ENCODE data around the gene SLC1A5.

GRCh38 chr19:46744005-46744691 is 44.2 kb downstream of the SLC1A5 start:
- TF ChIP-seq, protein P1, sequence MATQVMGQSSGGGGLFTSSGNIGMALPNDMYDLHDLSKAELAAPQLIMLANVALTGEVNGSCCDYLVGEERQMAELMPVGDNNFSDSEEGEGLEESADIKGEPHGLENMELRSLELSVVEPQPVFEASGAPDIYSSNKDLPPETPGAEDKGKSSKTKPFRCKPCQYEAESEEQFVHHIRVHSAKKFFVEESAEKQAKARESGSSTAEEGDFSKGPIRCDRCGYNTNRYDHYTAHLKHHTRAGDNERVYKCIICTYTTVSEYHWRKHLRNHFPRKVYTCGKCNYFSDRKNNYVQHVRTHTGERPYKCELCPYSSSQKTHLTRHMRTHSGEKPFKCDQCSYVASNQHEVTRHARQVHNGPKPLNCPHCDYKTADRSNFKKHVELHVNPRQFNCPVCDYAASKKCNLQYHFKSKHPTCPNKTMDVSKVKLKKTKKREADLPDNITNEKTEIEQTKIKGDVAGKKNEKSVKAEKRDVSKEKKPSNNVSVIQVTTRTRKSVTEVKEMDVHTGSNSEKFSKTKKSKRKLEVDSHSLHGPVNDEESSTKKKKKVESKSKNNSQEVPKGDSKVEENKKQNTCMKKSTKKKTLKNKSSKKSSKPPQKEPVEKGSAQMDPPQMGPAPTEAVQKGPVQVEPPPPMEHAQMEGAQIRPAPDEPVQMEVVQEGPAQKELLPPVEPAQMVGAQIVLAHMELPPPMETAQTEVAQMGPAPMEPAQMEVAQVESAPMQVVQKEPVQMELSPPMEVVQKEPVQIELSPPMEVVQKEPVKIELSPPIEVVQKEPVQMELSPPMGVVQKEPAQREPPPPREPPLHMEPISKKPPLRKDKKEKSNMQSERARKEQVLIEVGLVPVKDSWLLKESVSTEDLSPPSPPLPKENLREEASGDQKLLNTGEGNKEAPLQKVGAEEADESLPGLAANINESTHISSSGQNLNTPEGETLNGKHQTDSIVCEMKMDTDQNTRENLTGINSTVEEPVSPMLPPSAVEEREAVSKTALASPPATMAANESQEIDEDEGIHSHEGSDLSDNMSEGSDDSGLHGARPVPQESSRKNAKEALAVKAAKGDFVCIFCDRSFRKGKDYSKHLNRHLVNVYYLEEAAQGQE (IDR thresholded peaks at IDR 0.05; ENCODE audit: low read depth): no peak
- TF ChIP-seq TAF1 (IDR thresholded peaks at IDR 0.05; ENCODE audit: low read depth) (no peak), CEBPB (IDR thresholded peaks at IDR 0.05) (no peak), CREB1 (IDR thresholded peaks at IDR 0.05; ENCODE audit: low read depth) (no peak), EP300 (IDR thresholded peaks at IDR 0.05; ENCODE audit: borderline replicate concordance) (no peak), RAD21 (IDR thresholded peaks at IDR 0.05; ENCODE audit: low read depth) (no peak), FOXM1 (IDR thresholded peaks at IDR 0.05; ENCODE audit: borderline replicate concordance, low read depth) (no peak), YY1 (IDR thresholded peaks at IDR 0.05; ENCODE audit: low read depth) (no peak), MAX (IDR thresholded peaks at IDR 0.05) (no peak), USF1 (IDR thresholded peaks at IDR 0.05) (no peak), TCF12 (IDR thresholded peaks at IDR 0.05; ENCODE audit: low read depth) (no peak)

Measured in Ishikawa (cell line).